Measurements from ENCODE around the gene PIM2.

The PIM2 gene

DNA sequence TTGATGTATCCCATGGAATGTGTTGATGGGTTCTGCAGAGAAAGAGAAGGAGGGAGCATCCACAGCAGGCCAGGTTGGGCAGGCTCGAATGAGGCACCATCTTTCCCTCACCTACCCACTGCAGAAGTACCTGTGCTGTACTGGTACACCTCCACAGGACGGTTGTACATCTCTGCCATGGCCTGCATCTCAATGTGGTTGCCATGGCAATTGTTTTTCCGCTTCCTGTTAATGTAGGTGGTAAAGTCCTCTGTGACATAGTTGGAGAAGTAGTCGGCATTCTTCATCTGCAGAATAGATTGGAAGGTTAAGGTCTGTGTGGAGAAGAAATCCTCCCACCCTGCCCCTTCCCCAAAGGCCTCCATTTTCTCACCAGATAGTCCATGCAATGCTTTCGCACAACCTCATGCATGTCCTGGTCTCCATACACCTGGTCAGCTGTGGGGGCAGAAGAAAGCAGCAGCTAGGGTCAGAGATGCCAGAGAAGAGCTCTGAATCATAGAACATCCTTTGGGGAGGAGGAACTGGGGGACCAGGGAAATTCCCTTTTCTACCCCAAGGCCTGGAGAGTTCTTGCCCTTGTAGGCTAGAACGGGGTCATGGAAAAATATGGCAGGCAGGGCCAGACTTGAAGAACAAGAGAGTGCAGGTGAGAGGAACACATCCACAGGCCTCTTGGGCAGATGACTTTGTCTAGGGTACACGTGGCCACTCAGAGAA is 15.9 kb upstream of the PIM2 start:
- DNase-seq, result no peak

DNA sequence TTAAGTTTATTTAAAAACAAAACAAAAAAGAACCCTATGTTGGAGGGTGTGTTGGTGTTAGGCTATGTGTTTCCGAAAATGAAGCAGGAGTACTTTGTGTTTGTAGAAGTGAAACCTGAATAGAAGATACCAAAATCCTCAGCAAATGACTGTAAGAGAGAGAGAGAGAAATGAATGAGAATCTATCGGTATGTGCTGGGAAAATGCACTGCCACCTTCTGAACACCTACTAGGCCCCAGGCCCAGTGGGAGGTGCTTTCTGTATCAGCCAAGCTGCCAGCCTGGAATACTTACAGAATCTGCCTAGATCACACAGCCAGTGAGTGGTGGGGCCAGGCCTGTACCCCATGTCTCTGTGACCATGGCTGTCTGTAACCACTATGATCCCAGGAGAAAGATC is 14.9 kb upstream of the PIM2 start:
- DNase-seq, result no peak

DNA sequence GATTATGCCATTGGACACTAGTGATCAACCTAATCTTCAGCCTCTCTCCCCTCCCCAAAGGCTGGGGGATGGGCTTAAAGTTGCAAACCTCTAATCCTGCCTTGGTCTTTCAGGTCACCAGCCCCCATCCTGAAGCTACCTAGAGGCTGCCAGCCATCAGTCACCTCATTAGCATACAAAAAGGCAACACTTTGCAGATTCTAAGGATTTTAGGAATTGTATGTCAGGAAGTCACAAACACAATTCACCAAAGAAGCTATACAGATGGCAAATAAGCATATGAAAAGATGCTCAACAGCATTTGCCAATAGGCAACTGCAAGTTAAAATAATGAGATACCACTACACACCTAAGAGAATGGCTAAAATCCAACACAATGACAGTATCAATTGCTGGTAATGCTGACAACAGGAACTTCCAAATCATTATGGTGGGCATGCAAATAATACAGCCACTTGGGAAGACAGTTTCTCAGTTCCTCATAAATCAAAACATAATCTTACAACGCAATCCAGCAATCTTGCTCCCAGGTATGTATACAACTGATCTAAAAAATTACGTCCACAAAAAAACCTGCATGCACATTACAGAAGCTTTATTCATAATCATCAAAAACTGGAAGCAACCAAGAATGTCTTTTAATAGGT is 9.0 kb upstream of the PIM2 start:
- no peak for DNase-seq

DNA sequence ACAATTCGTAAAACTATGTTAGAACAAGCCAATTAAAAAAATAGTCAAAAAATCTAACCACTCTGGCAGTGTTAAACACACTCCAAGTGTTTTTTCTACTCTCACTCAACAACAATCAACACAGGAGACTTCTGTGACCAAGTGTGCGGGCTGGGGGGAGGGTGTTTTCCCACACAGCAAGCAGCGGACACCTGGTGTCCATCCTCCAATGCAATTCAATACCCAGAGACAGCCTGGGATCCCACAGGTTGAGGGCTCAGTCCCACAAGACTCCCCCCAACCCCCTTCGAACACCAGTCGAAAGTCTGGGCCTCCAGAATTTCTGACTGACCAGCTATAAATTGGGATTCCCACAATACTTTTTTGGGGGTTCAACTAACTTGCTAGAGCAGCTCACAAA is 8.3 kb upstream of the PIM2 start:
- no peak for DNase-seq

DNA sequence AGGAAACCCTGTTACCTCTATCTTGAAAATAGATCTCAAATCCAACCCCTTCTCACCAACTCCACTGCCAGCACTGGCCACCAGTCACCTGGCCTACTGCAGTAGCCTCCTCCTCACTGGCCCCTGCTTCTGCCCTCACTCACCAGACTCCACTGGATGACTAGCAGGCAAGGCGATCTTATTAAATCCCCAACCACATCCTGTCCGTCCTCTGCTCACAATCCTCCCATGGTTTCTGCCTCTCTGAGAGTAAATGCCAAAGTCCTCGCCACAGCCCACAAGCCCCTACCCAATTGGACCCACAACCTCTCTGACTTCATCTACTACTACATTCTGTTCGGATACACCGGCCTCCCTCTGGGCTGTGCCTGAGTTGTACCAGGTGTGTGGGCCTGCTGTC is 5.4 kb upstream of the PIM2 start:
- DNase-seq, result no peak

DNA sequence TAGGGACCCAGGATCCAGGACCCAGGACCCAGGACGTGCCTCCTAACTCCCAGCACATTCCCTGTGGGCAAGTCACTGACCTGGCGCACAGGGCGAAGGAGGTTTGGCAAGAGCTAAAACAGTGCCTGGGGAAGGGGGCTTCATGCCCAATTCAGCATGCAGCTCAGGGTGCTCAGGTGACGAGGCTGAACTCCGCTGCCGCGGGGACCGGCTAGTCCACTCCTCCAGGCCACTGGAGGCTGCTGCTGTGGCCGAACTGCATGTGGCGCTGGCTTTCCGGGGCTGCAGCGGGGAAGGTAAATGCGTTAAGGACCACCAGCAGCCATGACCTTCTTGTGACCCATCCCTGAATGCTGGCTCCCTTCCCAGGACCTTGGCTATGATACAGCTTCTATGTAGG is 4.9 kb upstream of the PIM2 start:
- DNase-seq, result no peak

DNA sequence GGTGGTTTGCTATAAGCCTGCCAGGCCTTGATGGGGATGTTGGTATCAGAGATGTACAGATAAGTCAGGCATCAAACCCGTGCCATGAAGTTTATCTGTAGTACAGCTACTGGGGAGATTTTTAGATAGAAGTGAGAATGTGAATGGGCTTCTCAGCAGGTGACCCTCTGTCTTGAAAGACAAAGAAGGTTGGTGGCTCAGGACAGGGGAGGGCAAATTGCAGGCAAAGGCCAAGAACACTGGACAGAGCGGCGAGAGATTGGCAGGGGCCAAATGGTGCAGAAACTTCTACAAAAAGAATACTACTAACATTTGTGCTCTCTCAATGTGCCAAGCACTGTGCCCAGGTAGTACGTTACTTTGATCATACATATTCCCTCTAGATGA is 1.9 kb upstream of the PIM2 start:
- no peak for DNase-seq

DNA sequence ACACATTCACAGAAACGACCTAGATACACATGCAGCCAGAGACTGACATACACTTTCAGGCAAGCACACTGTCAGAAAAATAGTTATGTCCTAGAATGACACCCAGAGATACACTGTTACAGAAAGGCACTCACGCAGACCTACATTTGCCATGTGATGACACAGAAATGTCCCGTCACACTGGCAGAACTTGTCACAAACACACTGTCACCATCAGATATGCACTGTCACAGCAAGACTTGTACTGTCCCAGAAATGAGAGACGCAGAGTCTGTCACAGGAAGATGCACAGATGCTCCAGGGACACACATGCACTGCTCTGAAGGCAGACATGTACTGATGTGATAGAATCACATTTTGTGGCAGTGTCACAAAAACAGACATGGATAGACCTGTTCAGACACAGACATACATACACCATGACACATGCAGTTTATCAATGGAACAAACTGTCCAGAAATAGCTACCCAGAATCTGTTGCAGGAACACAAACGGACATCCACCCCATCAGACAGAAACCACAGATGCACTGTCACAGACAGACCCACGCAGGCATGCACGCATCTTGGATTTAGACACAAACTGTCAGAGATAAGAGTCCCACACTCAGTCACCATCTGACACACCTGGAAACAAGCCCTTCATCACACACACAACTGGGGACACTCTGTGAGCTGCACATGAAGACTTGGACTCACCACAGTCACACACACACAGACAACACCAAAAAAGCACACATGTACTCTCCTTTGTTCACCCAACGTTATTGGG is 1.3 kb upstream of the PIM2 start:
- no peak for DNase-seq

DNA sequence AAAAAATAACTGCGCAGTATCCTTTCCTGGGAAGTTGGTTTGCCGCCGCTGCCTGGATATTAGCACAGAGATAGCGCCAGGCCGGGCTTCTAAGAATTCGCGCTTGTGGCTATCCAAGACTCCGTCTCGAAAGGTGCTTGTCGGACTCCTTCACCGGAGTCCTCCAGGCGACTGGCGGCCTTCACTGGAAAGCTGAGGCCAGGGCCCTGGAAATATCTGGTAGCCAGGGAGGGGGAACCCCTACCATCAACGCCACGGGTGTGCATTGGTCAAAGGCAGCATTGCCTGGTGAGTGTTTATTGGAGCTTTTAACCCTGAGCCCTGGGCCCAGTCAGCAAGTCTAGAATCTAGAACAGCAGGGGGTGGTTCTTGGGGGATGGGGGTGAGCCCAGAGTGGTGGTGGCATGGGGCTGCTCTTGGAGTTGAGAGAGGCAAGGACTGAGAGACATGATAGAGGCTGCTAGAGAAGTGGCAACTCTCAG is 577 bp upstream of the PIM2 start:
- DNase-seq, result no peak

DNA sequence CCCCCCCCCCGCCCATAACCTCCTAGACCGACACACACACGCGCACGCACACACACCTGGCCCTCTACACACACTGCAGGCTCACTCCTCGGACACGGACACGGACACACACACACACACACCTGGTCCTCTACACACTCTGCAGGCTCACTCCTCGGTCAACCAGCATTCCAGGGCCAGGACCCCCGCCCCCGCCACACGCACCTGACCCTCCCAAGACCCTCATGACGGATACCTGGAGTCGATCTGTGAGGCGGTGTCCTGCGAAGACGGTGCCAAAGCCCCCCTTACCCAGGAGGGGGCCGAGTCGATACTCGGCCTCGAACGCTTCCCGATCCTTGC is 552 bp downstream of the PIM2 start:
- DNase-seq, result no peak

DNA sequence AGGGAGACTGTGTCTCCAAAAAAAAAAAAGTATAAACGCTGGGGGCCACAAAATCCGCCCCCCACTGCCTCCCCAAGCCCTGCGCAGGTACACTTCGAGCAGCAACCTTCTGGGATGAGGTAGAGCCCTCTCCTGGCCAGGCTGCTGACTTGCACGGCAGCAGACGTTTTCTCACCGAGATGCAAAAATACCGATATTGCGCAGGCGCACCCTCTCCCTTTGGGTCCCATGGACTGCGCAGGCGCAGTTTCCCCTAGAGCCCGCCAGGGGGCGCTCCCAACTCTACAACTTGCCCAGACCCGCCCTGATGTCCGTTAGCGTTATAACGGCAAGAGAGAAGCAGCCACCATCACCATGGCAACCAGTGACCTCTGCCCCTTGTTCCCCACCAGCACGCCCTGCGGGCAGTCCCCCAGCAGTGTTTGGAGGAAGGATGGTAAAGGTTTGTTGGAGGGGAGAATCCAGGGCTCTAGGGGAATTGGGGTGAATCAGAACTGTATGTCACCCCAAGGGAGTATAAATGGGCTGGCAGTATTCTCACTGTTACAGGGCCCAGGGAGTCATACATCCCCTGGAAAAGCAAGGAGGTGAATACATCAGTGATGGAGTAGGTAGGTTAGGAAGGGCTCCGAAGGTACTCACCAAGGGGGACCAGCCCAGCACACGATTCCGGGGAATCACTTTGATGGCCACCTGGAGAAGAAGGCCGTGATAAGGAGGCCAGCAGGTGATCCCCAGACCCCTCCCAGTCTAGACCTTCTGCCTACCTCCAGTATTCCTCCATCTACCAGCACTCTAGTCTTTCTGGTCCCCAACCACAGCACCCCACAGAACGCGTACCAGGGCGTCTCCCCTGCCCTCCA is 1.5 kb downstream of the PIM2 start:
- peak; percentile 76 for DNase-seq

DNA sequence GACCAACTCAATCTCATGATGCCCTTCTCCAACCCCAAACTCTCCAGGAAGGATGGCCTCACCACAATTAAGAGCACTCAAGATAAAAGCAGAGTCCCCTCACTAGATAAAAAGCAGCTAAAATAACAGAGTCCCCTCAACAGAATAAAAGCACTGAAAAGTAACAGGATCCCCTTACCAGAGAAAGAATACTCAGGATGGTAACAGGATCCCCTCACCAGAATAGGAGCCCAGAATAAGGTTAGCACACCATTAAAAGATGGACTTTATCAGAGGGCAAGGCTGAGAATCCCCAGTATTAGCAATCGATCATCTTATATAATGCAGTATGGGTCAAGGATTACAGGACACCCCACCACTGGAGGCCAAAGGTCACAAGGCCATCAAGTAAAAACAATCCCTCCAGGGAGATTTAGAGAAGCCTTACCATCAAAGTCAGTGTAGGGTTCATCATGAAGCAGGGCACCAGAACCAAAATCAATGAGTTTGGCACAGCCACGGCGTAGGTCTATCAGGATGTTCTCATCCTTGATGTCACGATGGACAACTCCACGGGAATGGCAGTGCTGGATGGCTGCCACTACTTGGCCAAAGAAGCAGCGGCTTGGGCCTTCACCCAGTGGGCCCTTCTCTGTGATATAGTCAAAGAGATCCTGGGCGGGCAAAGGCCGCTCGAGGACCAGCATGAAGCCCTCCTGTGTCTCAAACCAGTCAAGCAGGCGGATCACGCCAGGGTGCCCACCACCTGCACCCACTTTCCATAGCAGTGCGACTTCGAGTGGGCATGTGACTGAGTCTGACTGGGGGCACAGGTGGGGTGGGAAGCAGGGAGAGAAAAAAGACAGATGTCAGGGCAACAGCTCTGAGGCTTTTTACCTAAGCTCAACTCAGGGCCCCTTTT is 4.0 kb downstream of the PIM2 start:
- no peak for DNase-seq

DNA sequence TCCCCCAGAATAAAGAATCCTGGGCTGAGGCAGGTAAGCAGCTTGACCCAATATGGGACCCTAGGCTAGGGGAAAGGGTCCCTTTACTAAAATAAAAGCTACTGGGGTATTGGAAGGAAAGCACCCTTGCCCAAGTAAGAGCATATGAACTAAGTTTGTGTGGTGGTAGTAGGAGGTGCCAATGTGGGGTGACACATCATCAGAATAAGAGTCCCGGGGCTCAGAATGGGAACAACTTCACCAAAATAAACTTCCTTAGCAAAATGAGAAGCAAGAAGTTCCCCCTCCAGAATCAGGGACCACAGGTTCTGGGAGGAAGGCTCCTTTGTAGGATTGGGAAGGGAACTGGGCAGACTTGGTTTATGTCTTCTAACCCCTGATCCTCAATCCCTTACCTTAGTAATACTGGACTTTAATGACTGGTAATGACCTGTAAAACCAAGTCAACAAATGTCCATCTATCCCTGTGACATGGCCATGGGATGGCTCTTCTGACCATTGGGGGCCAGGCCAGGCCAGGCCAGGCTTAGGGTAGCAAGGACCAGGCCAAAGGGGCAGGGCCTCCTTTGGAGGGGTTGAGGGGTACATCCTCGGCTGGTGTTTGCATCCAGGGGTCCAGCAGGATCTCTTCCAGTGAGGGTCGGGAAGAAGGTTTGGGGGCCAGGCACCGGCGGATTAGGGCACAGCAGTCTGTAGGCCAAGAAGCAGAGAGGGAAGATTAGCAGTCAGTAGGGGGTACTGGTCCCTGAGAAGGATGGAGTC is 5.0 kb downstream of the PIM2 start:
- no peak for DNase-seq

DNA sequence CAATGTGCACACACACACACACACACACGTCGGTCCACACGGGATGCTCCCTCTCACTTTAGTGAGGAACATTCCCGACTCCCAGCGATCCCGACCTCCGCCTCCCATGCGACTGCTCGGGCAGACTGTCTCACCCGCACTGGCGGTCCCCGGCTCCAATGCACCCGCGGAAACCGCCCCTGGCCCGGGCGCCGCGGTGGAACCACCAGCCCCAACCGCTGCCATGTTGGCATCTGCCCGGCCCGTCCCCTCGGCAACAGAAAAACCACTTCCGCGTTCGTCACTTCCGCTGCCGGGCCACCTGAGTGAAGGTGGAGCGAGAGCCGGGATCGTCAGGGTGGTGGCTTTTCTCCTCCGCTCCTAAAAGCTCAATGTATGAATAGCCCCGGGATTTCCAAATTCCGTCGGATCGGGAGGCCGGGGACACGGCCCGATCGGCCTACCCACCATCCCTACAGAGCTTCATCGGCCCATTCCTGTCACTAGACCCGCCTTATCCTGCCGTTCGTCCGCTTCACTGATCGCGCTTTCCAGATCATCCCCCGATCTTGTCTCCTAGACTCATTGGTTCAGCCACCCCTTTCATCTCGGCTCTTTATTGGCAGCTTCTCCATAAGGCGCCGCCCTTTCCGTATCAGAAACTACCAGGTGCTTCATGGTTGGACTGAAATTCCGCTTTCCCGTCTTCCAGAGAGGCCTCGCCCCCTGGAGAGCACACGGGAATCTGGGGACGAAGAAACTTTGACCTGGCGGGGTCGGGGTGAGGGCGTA is 7.2 kb downstream of the PIM2 start, which contains the start of gene SLC35A2:
TSS of gene SLC35A2 (minus strand) at position 235 of the 771 bp plus-strand sequence. CDS start at position 225, 10 bp downstream.
- DNase-seq, result peak; percentile 68 to 85

DNA sequence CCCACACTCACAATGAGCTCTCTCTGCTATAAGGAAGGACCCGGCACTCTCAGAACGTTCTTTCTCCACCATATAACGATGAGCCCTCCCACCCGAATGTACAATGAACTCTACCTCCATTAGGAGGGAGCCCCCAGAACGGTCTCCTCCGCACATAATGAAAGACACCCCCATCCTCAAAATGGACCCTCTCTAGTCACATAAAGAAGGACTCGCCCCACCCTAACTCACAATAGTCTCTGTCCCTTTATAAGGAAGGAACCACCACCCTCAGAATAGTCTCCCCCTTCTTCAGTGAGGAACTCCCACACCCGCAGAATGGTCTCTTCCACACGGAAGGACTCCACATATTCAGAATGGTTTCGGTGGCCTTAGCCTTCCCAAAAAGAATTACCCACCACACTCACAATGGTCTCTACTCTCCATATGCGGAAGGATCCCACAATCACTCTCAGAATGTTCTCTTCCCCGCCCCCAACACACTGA is 7.9 kb downstream of the PIM2 start:
- no peak for DNase-seq

DNA sequence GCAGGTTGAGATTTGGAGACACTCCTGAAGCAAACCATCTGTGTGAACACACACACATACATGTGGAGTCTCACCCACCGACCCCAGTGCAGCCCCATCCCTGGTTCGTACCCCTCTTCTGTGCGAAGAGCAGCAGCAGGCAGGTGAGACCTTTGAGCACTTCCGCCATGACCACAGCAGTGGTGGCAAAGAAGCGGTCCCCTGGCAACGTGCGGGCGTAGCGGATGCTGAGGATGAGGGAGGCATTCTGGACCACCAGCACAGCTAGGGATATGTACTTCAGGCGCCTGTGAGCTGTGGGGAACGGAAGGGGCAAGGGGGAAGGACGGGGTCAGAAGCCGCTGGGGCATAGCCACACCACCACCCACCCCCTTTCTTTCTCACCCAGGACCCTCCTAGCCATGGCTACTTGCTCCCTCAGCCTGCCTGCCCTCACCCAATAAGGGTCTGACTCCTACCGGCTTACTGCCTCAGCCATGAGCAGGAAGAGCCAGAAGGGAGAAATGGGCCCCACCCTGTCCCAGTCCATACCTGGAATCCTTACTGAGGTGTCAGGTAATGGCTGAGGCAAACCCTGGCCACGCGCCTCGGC is 9.0 kb downstream of the PIM2 start:
- no peak for DNase-seq

DNA sequence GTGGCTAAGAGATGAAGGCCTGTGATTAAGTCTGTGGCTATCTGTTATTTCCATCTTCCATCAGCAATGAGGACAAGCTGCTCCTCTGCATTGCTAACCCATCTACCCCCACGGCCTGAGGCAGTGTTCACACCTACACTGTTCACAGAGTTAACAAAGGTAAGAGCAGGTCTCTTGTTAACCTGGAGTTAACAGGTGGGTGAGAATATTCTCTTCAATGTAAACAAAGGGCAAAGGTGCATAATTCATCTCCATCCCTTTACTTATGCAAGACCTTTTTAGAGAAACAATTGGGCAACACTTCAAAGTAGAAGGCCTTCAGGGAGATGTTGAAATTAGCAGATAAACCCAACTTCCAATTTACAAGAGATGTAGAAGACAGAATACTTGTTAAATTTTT is 10.2 kb downstream of the PIM2 start:
- DNase-seq, result no peak

DNA sequence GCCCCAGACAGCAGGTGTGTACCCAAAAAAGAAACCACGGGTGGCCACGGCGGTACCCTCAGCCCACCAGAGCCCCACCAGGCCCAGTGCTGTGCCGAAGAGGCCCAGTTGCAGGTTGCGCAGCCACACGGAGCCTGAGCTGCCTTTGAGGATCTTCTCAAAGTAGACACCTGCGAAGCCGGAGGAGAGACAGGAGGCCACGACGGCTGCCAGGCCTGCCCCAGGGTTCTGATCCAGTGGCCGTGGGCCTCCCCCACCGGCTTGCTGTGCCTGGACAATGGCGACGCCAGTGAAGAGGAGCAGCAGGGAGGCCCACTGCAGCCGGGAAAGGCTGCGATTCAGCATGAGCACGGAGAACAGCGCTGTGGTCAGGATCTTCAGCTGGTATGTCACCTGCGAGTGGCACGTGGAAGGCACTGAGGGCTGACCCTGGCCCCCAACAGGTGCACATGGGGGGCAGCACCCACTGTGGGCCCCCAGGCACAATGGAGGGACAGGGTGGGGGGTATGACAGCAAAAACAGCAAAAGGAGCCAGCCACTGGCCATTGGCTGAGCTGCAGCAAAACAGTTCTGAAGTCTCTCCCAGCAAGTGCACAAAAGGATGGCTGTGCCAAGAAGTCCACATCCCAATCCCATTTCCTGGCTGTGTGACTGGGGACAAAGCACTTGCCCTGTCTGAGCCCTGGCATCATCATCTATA is 13.6 kb downstream of the PIM2 start:
- DNase-seq, result no peak

DNA sequence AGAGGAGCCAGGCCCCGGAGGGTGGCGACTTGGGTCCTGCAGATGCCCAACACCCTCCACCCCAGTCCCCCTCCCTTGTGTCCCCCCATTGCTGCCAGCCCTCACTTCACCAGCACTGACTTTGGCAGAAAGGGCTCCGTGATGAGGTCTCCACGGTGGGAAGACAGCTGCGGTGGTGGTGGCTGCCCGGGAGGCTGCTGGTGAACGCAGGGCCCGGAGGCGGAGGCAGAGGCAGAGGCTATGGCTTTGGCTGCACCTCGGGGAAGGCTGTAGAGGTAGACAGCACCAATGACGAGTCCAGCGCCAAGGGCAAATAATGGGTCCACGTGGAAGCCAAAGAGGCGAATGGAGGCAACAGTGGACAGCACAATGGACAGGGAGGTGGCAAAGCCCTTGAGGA is 14.2 kb downstream of the PIM2 start:
- no peak for DNase-seq
